ENCODE results near the gene GOLGA1. TPM values are rescaled to one million over a fixed set of nuclear protein-coding genes. Genes with fewer than 3 reads are reported as not detected.

Gene GOLGA1
- total and polyA plus RNA-seq, 9 of the 15 experiments (the other 6 are each of a cell fraction or from before 2014, with no cell fraction given): 2.9 to 15.9 (median 8.5) TPM

DNA sequence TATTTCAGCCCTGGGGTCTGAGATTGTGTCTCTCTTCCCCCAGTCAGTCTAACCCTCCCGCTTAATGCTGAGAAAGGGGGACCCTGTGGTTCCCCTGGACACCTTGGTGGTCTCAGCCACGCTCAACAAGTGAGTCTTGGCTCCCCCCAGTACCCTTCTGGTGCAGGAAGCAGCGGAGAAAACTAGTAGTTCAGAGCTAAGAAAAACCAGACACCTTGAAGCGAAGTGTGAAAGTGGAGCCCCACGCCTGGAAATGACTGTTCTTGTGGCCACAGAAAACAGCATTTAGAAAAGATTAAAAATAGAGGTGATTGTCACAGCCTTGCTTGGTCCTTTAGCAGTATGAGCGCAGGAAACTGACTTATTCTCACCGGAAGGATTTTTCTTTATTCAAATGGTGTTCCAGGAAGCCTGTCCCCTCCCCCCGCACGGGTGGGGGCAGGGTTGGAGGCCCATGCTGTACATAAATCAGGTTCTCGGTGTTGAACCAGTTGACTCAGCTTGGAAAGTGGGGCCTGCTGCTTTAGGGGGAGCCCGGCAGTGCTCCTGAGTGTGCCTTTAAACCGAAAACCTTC is 70.8 kb downstream of the GOLGA1 start (continued):
- TF ChIP-seq, protein P1, sequence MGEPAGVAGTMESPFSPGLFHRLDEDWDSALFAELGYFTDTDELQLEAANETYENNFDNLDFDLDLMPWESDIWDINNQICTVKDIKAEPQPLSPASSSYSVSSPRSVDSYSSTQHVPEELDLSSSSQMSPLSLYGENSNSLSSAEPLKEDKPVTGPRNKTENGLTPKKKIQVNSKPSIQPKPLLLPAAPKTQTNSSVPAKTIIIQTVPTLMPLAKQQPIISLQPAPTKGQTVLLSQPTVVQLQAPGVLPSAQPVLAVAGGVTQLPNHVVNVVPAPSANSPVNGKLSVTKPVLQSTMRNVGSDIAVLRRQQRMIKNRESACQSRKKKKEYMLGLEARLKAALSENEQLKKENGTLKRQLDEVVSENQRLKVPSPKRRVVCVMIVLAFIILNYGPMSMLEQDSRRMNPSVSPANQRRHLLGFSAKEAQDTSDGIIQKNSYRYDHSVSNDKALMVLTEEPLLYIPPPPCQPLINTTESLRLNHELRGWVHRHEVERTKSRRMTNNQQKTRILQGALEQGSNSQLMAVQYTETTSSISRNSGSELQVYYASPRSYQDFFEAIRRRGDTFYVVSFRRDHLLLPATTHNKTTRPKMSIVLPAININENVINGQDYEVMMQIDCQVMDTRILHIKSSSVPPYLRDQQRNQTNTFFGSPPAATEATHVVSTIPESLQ (CRISPR knock-in tag; IDR thresholded peaks at IDR 0.05): no peak
- TF ChIP-seq ZBTB17 (CRISPR knock-in tag; IDR thresholded peaks at IDR 0.05) (no peak), RNF219 (CRISPR knock-in tag; IDR thresholded peaks at IDR 0.05) (no peak), STAT5A (IDR thresholded peaks at IDR 0.05; ENCODE audit: borderline replicate concordance, low read length) (peak; percentile 68), ZNF124 (CRISPR knock-in tag; IDR thresholded peaks at IDR 0.05) (no peak), ZNF551 (CRISPR knock-in tag; IDR thresholded peaks at IDR 0.05) (no peak), SMARCB1 (IDR thresholded peaks at IDR 0.05; ENCODE audit: insufficient read length, low read depth) (no peak), BRD4 (IDR thresholded peaks at IDR 0.05) (no peak), ZNF197 (CRISPR knock-in tag; IDR thresholded peaks at IDR 0.05; ENCODE audit: low read depth) (no peak), CBX8 (IDR thresholded peaks at IDR 0.05; ENCODE audit: borderline replicate concordance, extremely low read depth, low read depth, low read length, poor library complexity, severe bottlenecking) (no peak), SNIP1 (IDR thresholded peaks at IDR 0.05; ENCODE audit: low read depth) (no peak)
- TF ChIP-seq, protein P2, sequence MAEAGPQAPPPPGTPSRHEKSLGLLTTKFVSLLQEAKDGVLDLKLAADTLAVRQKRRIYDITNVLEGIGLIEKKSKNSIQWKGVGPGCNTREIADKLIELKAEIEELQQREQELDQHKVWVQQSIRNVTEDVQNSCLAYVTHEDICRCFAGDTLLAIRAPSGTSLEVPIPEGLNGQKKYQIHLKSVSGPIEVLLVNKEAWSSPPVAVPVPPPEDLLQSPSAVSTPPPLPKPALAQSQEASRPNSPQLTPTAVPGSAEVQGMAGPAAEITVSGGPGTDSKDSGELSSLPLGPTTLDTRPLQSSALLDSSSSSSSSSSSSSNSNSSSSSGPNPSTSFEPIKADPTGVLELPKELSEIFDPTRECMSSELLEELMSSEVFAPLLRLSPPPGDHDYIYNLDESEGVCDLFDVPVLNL (CRISPR knock-in tag; IDR thresholded peaks at IDR 0.05; ENCODE audit: low read depth): no peak
